GM19463 (cell line): Measurements from ENCODE around the gene FYN.

Source experiments
- ATAC-seq: cut with Tn5 transposase; IDR thresholded peaks from one replicate; pipeline ENCODE4 v1.9.1; 2021; ENCODE audit warnings: mild to moderate bottlenecking, moderate library complexity; ENCODE audit not compliant: unreplicated experiment

Gene FYN

GRCh38 chr6:111854683-111855082, 18.6 kb downstream of the FYN start:
- ATAC-seq: no peak

GRCh38 chr6:111852725-111853124, 20.5 kb downstream of the FYN start:
- ATAC-seq: no peak

- no peak for ATAC-seq
Observed at GRCh38 chr6:111850295-111850937, 22.8 kb downstream of the FYN start.

GRCh38 chr6:111849298-111849697, 24.0 kb downstream of the FYN start:
- ATAC-seq: no peak

GRCh38 chr6:111848262-111848812, 24.9 kb downstream of the FYN start:
- ATAC-seq: no peak

- no peak for ATAC-seq
Observed at GRCh38 chr6:111846492-111847409, 26.5 kb downstream of the FYN start.

GRCh38 chr6:111846066-111846465, 27.2 kb downstream of the FYN start:
- no peak for ATAC-seq

GRCh38 chr6:111845441-111845871, 27.8 kb downstream of the FYN start:
- ATAC-seq: peak; percentile 67

- peak; percentile 18 for ATAC-seq
Observed at GRCh38 chr6:111844921-111845320, 28.3 kb downstream of the FYN start.

- peak; percentile 41 for ATAC-seq
Observed at GRCh38 chr6:111844376-111844775, 28.9 kb downstream of the FYN start.

GRCh38 chr6:111843347-111844147, 29.7 kb downstream of the FYN start:
- ATAC-seq: no peak

GRCh38 chr6:111842891-111843290, 30.4 kb downstream of the FYN start:
- no peak for ATAC-seq

- ATAC-seq: no peak
Observed at GRCh38 chr6:111842271-111842822, 30.9 kb downstream of the FYN start.

GRCh38 chr6:111841822-111842221, 31.4 kb downstream of the FYN start:
- ATAC-seq: no peak

- no peak for ATAC-seq
Observed at GRCh38 chr6:111840803-111841202, 32.4 kb downstream of the FYN start.

GRCh38 chr6:111838749-111839484, 34.3 kb downstream of the FYN start:
- ATAC-seq: no peak

GRCh38 chr6:111837641-111838500, 35.4 kb downstream of the FYN start:
- peak; percentile 68 for ATAC-seq

GRCh38 chr6:111837007-111837406, 36.2 kb downstream of the FYN start:
- ATAC-seq: no peak

GRCh38 chr6:111835807-111836206, 37.4 kb downstream of the FYN start:
- ATAC-seq: no peak
